GM18861 (cell line): ENCODE measurements around the gene COL4A2.

Source experiments
- ATAC-seq: cut with Tn5 transposase; IDR thresholded peaks from one replicate; pipeline ENCODE4 v1.9.1; 2021; ENCODE audit not compliant: unreplicated experiment

Gene COL4A2

GRCh38 chr13:110336681-110337080 is 29.6 kb downstream of the COL4A2 start:
- ATAC-seq = no peak

GRCh38 chr13:110337247-110337646 is 30.2 kb downstream of the COL4A2 start:
- no peak for ATAC-seq

GRCh38 chr13:110338441-110339101 is 31.5 kb downstream of the COL4A2 start:
- no peak for ATAC-seq

GRCh38 chr13:110339263-110339662 is 32.2 kb downstream of the COL4A2 start:
- ATAC-seq = no peak

- ATAC-seq = no peak
Observed at GRCh38 chr13:110339975-110340550, 33.0 kb downstream of the COL4A2 start.

- ATAC-seq = no peak
Observed at GRCh38 chr13:110340812-110341444, 33.8 kb downstream of the COL4A2 start.

GRCh38 chr13:110341445-110342244 is 34.6 kb downstream of the COL4A2 start:
- peak; percentile 56 for ATAC-seq

GRCh38 chr13:110342474-110342873 is 35.4 kb downstream of the COL4A2 start:
- ATAC-seq = no peak

GRCh38 chr13:110343241-110343865 is 36.3 kb downstream of the COL4A2 start:
- ATAC-seq = no peak

- no peak for ATAC-seq
Observed at GRCh38 chr13:110344320-110344719, 37.2 kb downstream of the COL4A2 start.

GRCh38 chr13:110345266-110345665 is 38.2 kb downstream of the COL4A2 start:
- ATAC-seq = no peak

GRCh38 chr13:110345701-110346100 is 38.6 kb downstream of the COL4A2 start:
- ATAC-seq = no peak

- ATAC-seq = no peak
Observed at GRCh38 chr13:110346661-110347067, 39.6 kb downstream of the COL4A2 start.

- no peak for ATAC-seq
Observed at GRCh38 chr13:110347088-110347487, 40.0 kb downstream of the COL4A2 start.

GRCh38 chr13:110347535-110348308 is 40.6 kb downstream of the COL4A2 start:
- ATAC-seq = no peak

GRCh38 chr13:110348309-110349105 is 41.4 kb downstream of the COL4A2 start:
- no peak for ATAC-seq

- ATAC-seq = no peak
Observed at GRCh38 chr13:110349239-110349638, 42.2 kb downstream of the COL4A2 start.

GRCh38 chr13:110350049-110350448 is 43.0 kb downstream of the COL4A2 start:
- ATAC-seq = no peak

- no peak for ATAC-seq
Observed at GRCh38 chr13:110350509-110350908, 43.4 kb downstream of the COL4A2 start.
